ENCODE measurements around the gene NUDC.

- TF ChIP-seq CTCF (IDR thresholded peaks at IDR 0.05) (no peak), POLR2A (IDR thresholded peaks at IDR 0.05) (no peak)
These were observed 14.2 kb upstream of the NUDC start for GRCh38 chr1:26907071-26907917.
